Neural progenitor cell (in vitro differentiated cells): ENCODE results near the gene NUAK2.

Experiments used
- EZH2 ChIP-seq: fragments of 200-600 bp; sonication (generic); IDR thresholded peaks from 2 replicates; pipeline ENCODE4 v1.6.1; 2017; ENCODE audit warnings: antibody characterized with exemption, mild to moderate bottlenecking, moderate library complexity
- EZH2phosphoT487 ChIP-seq: fragments of 200-600 bp; sonication (generic); IDR thresholded peaks from 2 replicates; pipeline ENCODE4 v1.6.1; 2017; ENCODE audit warnings: antibody characterized with exemption
- TF ChIP-seq, protein P1 (sequence below): fragments of 200-600 bp; sonication (generic); IDR thresholded peaks from 2 replicates; pipeline ENCODE4 v1.5.1; 2017; ENCODE audit warnings: antibody characterized with exemption, mild to moderate bottlenecking

DNA sequence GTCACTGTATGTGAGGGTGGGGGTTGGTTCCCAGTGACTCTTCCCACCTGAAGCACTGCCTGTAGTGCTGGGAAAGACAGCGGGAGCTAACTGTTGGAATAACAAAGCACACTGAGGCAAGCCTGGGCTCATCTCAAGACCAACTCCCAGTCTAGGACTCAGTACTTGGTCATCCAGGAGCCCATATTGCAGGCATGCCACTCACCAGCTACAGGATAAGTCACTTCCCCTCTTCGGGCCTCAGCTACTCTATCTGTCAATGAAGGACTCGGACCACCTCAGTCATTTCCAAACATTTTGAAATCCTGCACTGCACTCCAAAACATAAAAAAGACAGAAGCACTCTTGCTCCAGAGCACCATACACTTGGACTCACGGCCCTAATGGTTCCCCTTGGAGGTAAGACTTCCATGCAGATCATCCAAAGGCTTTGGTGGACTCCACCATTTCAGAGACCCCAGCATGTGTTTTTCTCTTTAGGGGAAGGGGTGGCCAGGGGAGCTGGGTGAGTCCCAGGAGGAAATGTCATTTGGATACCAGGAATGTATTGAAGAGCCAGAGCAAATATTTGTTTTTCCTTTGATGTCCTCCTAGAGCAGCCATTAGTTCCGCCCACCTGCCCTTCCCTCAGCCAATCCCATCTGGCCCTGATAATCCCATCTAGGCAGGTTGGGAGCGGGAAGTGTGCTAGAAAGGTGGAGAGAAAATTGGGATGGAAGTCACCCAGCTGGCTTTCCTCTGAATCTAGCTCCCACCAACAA lies 3.1 kb downstream of the NUAK2 start:
- TF ChIP-seq, protein P1, sequence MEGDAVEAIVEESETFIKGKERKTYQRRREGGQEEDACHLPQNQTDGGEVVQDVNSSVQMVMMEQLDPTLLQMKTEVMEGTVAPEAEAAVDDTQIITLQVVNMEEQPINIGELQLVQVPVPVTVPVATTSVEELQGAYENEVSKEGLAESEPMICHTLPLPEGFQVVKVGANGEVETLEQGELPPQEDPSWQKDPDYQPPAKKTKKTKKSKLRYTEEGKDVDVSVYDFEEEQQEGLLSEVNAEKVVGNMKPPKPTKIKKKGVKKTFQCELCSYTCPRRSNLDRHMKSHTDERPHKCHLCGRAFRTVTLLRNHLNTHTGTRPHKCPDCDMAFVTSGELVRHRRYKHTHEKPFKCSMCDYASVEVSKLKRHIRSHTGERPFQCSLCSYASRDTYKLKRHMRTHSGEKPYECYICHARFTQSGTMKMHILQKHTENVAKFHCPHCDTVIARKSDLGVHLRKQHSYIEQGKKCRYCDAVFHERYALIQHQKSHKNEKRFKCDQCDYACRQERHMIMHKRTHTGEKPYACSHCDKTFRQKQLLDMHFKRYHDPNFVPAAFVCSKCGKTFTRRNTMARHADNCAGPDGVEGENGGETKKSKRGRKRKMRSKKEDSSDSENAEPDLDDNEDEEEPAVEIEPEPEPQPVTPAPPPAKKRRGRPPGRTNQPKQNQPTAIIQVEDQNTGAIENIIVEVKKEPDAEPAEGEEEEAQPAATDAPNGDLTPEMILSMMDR: no peak
- TF ChIP-seq EZH2phosphoT487 (no peak), EZH2 (no peak)
